Endothelial cell of umbilical vein (primary cell): ENCODE results near the gene SELPLG. TPM values are rescaled to one million over a fixed set of nuclear protein-coding genes. Genes with fewer than 3 reads are reported as not detected.

Experiments used
- BruUV-seq: library from RNA; stranded (reverse); fragments of 400-500 nt; replicated peaks from 2 replicates; lab custom pipeline; 2021; lab: Mats Ljungman, UMichigan
- CTCF ChIA-PET: fragments of 300-600, 350-600 bp; sonication (Branson Sonifier 250); formaldehyde crosslinking; loops from one replicate; lab custom pipeline; 2021; ENCODE audit warnings: antibody characterized with exemption, inconsistent platforms; lab: Charles Lee
- POLR2A ChIA-PET: fragments of 300-600, 350-600 bp; sonication (Branson Sonifier 250); formaldehyde crosslinking; loops from one replicate; lab custom pipeline; 2021; ENCODE audit warnings: antibody characterized with exemption, inconsistent platforms; lab: Charles Lee
- DNase-seq: peaks from one replicate; pipeline ENCODE4 v3.0.0-alpha.2; 2011; ENCODE audit warnings: low read depth, low spot score
- FAIRE-seq: peaks from 2 replicates; lab custom pipeline; 2011; peaks lifted over from hg19 to GRCh38; lab: Jason Lieb, UNC
- H2AFZ ChIP-seq: 2 replicates; pipeline ENCODE4 v1.6.0; 2012; ENCODE audit warnings: low read depth, low read length, control low read depth, inconsistent platforms
- H3K27ac ChIP-seq: 2 replicates; pipeline ENCODE4 v1.5.1; 2011; ENCODE audit warnings: low read depth, mild to moderate bottlenecking, control low read depth, low read length, moderate library complexity; ENCODE audit not compliant: insufficient read depth
- H3K27me3 ChIP-seq, 2 experiments: 2 replicates each; pipeline versions ENCODE4 v1.6.0 to v1.6.1; 2011; ENCODE audit warnings: low read length in 2 of 2, mixed read lengths in 1 of 2; ENCODE audit not compliant: control insufficient read depth in 2 of 2, insufficient read depth in 2 of 2
- H3K36me3 ChIP-seq, 2 experiments: 2 replicates in 1 of 2; 3 replicates in 1 of 2; pipeline ENCODE4 v1.5.1; 2011; ENCODE audit warnings: low read length in 2 of 2, mild to moderate bottlenecking in 1 of 2, moderate library complexity in 1 of 2; ENCODE audit not compliant: control insufficient read depth in 2 of 2, insufficient read depth in 2 of 2; ENCODE audit errors: extremely low read depth in 1 of 2
- H3K4me1 ChIP-seq: 3 replicates; pipeline ENCODE4 v1.5.1; 2011; ENCODE audit warnings: mild to moderate bottlenecking, low read length; ENCODE audit not compliant: control insufficient read depth, insufficient read depth; ENCODE audit errors: extremely low read depth
- H3K4me2 ChIP-seq: 2 replicates; pipeline ENCODE4 v1.6.1; 2011; ENCODE audit warnings: low read length, control low read depth, mixed read lengths; ENCODE audit not compliant: insufficient read depth
- H3K4me3 ChIP-seq, 3 experiments: fragments of 200-600 bp in 1 of 3; sonication (generic), shearing (Covaris generic) in 1 of 3; replicated peaks in 1 of 3; 2 replicates each; pipeline ENCODE4 v1.5.1; 2011 to 2016; ENCODE audit warnings: control low read depth in 3 of 3, low read length in 3 of 3, mild to moderate bottlenecking in 2 of 3, inconsistent platforms in 1 of 3, low read depth in 1 of 3, moderate library complexity in 1 of 3; ENCODE audit not compliant: insufficient read depth in 1 of 3
- H3K79me2 ChIP-seq: 2 replicates; pipeline ENCODE4 v1.6.0; 2012; ENCODE audit warnings: low read length, inconsistent platforms; ENCODE audit not compliant: control insufficient read depth, insufficient read depth
- H3K9ac ChIP-seq: replicated peaks from 2 replicates; pipeline ENCODE3; 2011; ENCODE audit warnings: low read length, control low read depth; ENCODE audit not compliant: insufficient read depth; ENCODE audit errors: extremely low read depth
- H3K9me1 ChIP-seq: replicated peaks from 3 replicates; pipeline ENCODE4 v1.6.0; 2011; ENCODE audit warnings: mild to moderate bottlenecking, low read length; ENCODE audit not compliant: control insufficient read depth, insufficient read depth; ENCODE audit errors: extremely low read depth
- H3K9me3 ChIP-seq: replicated peaks from 2 replicates; pipeline ENCODE4 v1.5.1; 2012; ENCODE audit warnings: low read length, inconsistent platforms; ENCODE audit not compliant: control insufficient read depth, insufficient read depth
- H4K20me1 ChIP-seq: replicated peaks from 2 replicates; pipeline ENCODE3; 2011; ENCODE audit warnings: mild to moderate bottlenecking, low read length; ENCODE audit not compliant: control insufficient read depth, insufficient read depth; ENCODE audit errors: extremely low read depth
- CTCF ChIP-seq, 2 donors: IDR thresholded peaks; 1 replicate in 1 of 2; 2 replicates in 1 of 2; pipeline ENCODE4 v1.5.1; 2011; ENCODE audit warnings: low read length in 2 of 2, mild to moderate bottlenecking in 2 of 2, moderate library complexity in 2 of 2, control low read depth in 1 of 2, inconsistent platforms in 1 of 2, low read depth in 1 of 2; ENCODE audit not compliant: insufficient read depth in 1 of 2; ENCODE audit errors: extremely low read depth in 1 of 2
- EZH2 ChIP-seq: IDR thresholded peaks from 2 replicates; pipeline ENCODE4 v1.6.1; 2012; ENCODE audit warnings: borderline replicate concordance, low read depth, mild to moderate bottlenecking, moderate library complexity, low read length, inconsistent platforms; ENCODE audit not compliant: severe bottlenecking
- FOS ChIP-seq: IDR thresholded peaks from 2 replicates; pipeline ENCODE4 v1.6.1; 2011; ENCODE audit warnings: mild to moderate bottlenecking, low read length, moderate library complexity, borderline replicate concordance; ENCODE audit not compliant: insufficient read depth
- GATA2 ChIP-seq: IDR thresholded peaks from 2 replicates; pipeline ENCODE4 v1.7.0; 2011; ENCODE audit warnings: low read depth, mild to moderate bottlenecking, moderate library complexity, mixed read lengths, low read length; ENCODE audit not compliant: insufficient read length, insufficient read depth
- JUN ChIP-seq: IDR thresholded peaks from 2 replicates; pipeline ENCODE4 v1.6.1; 2011; ENCODE audit warnings: borderline replicate concordance, low read depth; ENCODE audit not compliant: insufficient read length, insufficient read depth
- MAX ChIP-seq: IDR thresholded peaks from 2 replicates; pipeline ENCODE4 v1.6.1; 2011; ENCODE audit not compliant: insufficient read depth, insufficient read length
- MYC ChIP-seq: IDR thresholded peaks from one replicate; pipeline ENCODE4 v1.6.1; 2011; ENCODE audit warnings: mild to moderate bottlenecking, low read depth, low read length
- POLR2A ChIP-seq: IDR thresholded peaks from 2 replicates; pipeline ENCODE4 v1.6.1; 2012; ENCODE audit warnings: low read depth, mild to moderate bottlenecking, control low read depth, low read length
- POLR2AphosphoS5 ChIP-seq: IDR thresholded peaks from 2 replicates; pipeline ENCODE4 v1.6.1; 2012; ENCODE audit warnings: low read depth, mild to moderate bottlenecking, control low read depth, low read length, moderate library complexity; ENCODE audit not compliant: insufficient read depth
- dilution Hi-C: fragments of 300-500 bp; cut with MboI; formaldehyde crosslinking; loops from one replicate; pipeline ENCODE4 v1.15.0; 2019; ENCODE audit warnings: low sequenced_read_pairs; ENCODE audit not compliant: extremely low pct_ligation_motif_present
- intact Hi-C: fragments of 100-400 bp; cut with micrococcal nuclease; formaldehyde crosslinking; loops from one replicate; pipeline ENCODE4 v1.10.0; 2022
- polyA plus RNA-seq, 4 experiments: library from polyadenylated mRNA; depleted of rRNA in 3 of 4; stranded (reverse) in 3 of 4; unstranded in 1 of 4; fragments of >200 nt; gene quantifications; 2 replicates each; pipeline versions ENCODE4 v1.2.1 to v1.2.3, GENCODE V29; 2011 to 2012; ENCODE audit warnings: missing spikeins in 1 of 4
- total RNA-seq: library from RNA; stranded (reverse); gene quantifications from 2 replicates; pipeline ENCODE4 v1.2.3, GENCODE V29; 2021

Gene SELPLG
- total and polyA plus RNA-seq, 2 donors (not counting 3 experiments of a cell fraction or from before 2014, with no cell fraction given): 1.0 to 1.2 TPM

GRCh38 chr12:108580531-108580930, 53.2 kb downstream of the SELPLG start:
- POLR2A ChIA-PET: no interaction called here

GRCh38 chr12:108578813-108579212, 54.9 kb downstream of the SELPLG start:
- no peaks in the 10 kb centered on the region for H3K4me1 ChIP-seq
- H3K4me3 ChIP-seq: no peak overlapping the region
- H3K36me3 ChIP-seq: no peaks in the 10 kb centered on the region
- H2AFZ ChIP-seq: no peak overlapping the region
- no TSS peak for BruUV-seq
- TF ChIP-seq POLR2A (no peak), EZH2 (no peak), FOS (no peak), CTCF (IDR thresholded peaks at IDR 0.05; ENCODE audit: extremely low read depth in 1 of 2, insufficient read depth in 1 of 2, low read depth in 1 of 2, low read length in 2 of 2) (no peak), POLR2AphosphoS5 (no peak), MYC (no peak), GATA2 (no peak), JUN (no peak), MAX (no peak)
- H3K4me2 ChIP-seq: no peak overlapping the region
- dilution Hi-C loops: no loop called here
- FAIRE-seq: no peak
- H3K27me3 ChIP-seq: no peaks in the 10 kb centered on the region
- H3K79me2 ChIP-seq: no peaks in the 10 kb centered on the region
- no peaks in the 10 kb centered on the region for H3K9me3 ChIP-seq
- intact Hi-C loops: no loop called here
- DNase-seq: no peak
- H3K27ac ChIP-seq: no peak overlapping the region
- no peak overlapping the region for H3K9ac ChIP-seq
- no peaks in the 10 kb centered on the region for H4K20me1 ChIP-seq
- H3K9me1 ChIP-seq: no peaks in the 10 kb centered on the region
- ChIA-PET CTCF (no interaction called here), POLR2A (no interaction called here)

More at GRCh38 chr12:108580531-108580930, 53.2 kb downstream of the SELPLG start:
- Histone ChIP-seq H3K27ac (no peak overlapping the region), H3K9me1 (no peaks in the 10 kb centered on the region), H3K4me2 (no peak overlapping the region), H3K36me3 (no peaks in the 10 kb centered on the region), H3K9ac (no peak overlapping the region), H3K27me3 (no peaks in the 10 kb centered on the region), H3K79me2 (no peaks in the 10 kb centered on the region), H4K20me1 (no peaks in the 10 kb centered on the region), H3K9me3 (no peaks in the 10 kb centered on the region), H2AFZ (no peak overlapping the region), H3K4me3 (no peak overlapping the region), H3K4me1 (no peaks in the 10 kb centered on the region)
- no peak for DNase-seq
- intact Hi-C loops: no loop called here
- CTCF ChIA-PET: no interaction called here
- no peak for FAIRE-seq
- TF ChIP-seq GATA2 (no peak), EZH2 (no peak), POLR2A (no peak), FOS (no peak), POLR2AphosphoS5 (no peak), JUN (no peak)
- dilution Hi-C loops: no loop called here
- BruUV-seq: no TSS peak
